ENCODE results near the gene DBX1. TPM values are rescaled to one million over a fixed set of nuclear protein-coding genes. Genes with fewer than 3 reads are reported as not detected.
A peak's percentile ranks its signal among the peaks of the same experiment; 100 is the strongest.

DBX1 gene
- total and polyA plus RNA-seq, 10 of the 15 experiments (the other 5 are each of a cell fraction or from before 2014, with no cell fraction given) = not detected

- TF ChIP-seq RELB (IDR thresholded peaks at IDR 0.05; ENCODE audit: low read depth) (no peak), LARP7 (IDR thresholded peaks at IDR 0.05) (no peak), STAT1 (conservative IDR thresholded peaks at IDR 0.05) (no peak), MTA2 (IDR thresholded peaks at IDR 0.05; ENCODE audit: low read depth) (peak; percentile 95), FOXK2 (IDR thresholded peaks at IDR 0.05) (no peak), JUND (IDR thresholded peaks at IDR 0.05; ENCODE audit: low read depth, low read length) (no peak), BCLAF1 (IDR thresholded peaks at IDR 0.05) (no peak), POLR2A (IDR thresholded peaks at IDR 0.05; ENCODE audit: low read depth, low read length) (no peak), TCF7 (IDR thresholded peaks at IDR 0.05; ENCODE audit: borderline replicate concordance) (peak; percentile 93), HDAC6 (IDR thresholded peaks at IDR 0.05; ENCODE audit: unreplicated experiment) (no peak), FOS (IDR thresholded peaks at IDR 0.05; ENCODE audit: borderline replicate concordance, extremely low read depth, insufficient read length) (no peak), KAT2A (conservative IDR thresholded peaks at IDR 0.05; ENCODE audit: control insufficient read depth, low read depth, low read length) (no peak), KLF5 (IDR thresholded peaks at IDR 0.05; ENCODE audit: partially characterized antibody) (no peak), ELK1 (IDR thresholded peaks at IDR 0.05; ENCODE audit: low read depth, low read length) (no peak), PAX5 (IDR thresholded peaks at IDR 0.05; ENCODE audit: borderline replicate concordance, low read depth, low read length) (no peak), PKNOX1 (IDR thresholded peaks at IDR 0.05) (peak; percentile 23; the same call in 1 of the 2 replicates), STAT3 (IDR thresholded peaks at IDR 0.05; ENCODE audit: low read depth, low read length) (no peak), EP300 (IDR thresholded peaks at IDR 0.05; ENCODE audit: borderline replicate concordance in 1 of 2, control insufficient read depth in 1 of 2, low read depth in 2 of 2, low read length in 2 of 2) (peak; percentile 22 to 73; a peak in 2 of 4 replicates), BMI1 (IDR thresholded peaks at IDR 0.05; ENCODE audit: borderline replicate concordance) (no peak), CHD2 (IDR thresholded peaks at IDR 0.05; ENCODE audit: borderline replicate concordance, low read depth, low read length) (no peak), SMARCA5 (IDR thresholded peaks at IDR 0.05) (no peak), RBBP5 (conservative IDR thresholded peaks at IDR 0.05) (no peak), IRF4 (IDR thresholded peaks at IDR 0.05; ENCODE audit: low read depth, low read length) (peak; percentile 31; the same call in 1 of the 2 replicates), MYB (IDR thresholded peaks at IDR 0.05; ENCODE audit: borderline replicate concordance, low read depth, low read length) (no peak), SREBF1 (IDR thresholded peaks at IDR 0.05; ENCODE audit: low read length) (no peak)
- TF ChIP-seq, protein P1, sequence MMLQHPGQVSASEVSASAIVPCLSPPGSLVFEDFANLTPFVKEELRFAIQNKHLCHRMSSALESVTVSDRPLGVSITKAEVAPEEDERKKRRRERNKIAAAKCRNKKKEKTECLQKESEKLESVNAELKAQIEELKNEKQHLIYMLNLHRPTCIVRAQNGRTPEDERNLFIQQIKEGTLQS (IDR thresholded peaks at IDR 0.05; ENCODE audit: borderline replicate concordance, extremely low read depth, low read depth, low read length) = no peak
Observed at GRCh38 chr11:20197881-20198280, 37.6 kb upstream of the DBX1 start (continued).
